HG03439 (cell line): ENCODE measurements around the gene FARS2.

ENCODE experiments used
- ATAC-seq: cut with Tn5 transposase; IDR thresholded peaks from one replicate; pipeline ENCODE4 v1.9.1; 2021; ENCODE audit warnings: mild to moderate bottlenecking, moderate library complexity; ENCODE audit not compliant: unreplicated experiment

Gene FARS2

DNA sequence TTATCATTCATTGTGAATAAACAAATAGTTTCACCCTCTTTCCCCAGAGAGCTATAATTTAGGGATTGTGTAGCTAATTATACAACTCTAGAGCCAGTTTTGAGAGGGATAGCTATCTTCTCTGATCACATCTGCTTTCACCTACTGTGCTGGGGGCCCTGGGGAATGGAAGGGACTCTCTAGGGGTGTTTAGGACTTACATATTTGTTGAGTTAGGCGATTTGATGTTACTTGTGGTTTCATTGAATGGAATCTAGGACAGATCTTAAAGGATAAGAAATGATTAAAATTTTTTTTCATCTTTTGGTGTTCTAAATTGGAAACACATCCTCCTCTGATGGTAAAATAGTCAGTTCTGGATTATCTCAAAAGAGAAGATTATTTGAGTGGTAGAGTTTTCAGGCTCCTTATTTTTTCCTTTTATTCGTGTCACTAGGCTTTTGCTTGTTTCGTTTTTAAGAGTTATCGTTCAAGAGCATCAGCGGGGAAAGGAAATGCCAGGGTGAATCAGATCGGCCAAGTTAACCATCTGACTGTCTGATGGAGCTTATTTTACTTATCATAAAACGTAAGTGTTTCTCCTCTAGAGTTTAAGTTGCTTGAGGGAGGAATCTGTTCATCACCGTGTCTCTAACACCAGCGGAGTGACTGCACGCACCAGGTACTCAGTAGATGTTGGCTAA, 236.7 kb downstream of the FARS2 start:
- ATAC-seq, result no peak

DNA sequence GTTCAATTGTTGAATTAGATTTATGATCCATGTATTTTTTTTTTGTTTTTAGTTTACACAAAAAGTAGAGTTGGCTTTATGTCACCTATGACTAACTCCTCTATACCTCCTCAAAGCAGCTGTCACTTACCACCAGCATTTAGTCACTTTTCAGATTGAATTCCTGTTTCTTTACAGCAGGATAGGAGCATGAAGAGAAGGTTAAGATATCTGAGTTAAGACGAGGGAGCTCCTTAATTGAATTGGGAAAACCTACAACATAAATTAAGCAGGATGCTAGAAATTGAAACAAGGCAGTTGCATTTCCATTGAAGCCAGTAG, 237.2 kb downstream of the FARS2 start:
- no peak for ATAC-seq

DNA sequence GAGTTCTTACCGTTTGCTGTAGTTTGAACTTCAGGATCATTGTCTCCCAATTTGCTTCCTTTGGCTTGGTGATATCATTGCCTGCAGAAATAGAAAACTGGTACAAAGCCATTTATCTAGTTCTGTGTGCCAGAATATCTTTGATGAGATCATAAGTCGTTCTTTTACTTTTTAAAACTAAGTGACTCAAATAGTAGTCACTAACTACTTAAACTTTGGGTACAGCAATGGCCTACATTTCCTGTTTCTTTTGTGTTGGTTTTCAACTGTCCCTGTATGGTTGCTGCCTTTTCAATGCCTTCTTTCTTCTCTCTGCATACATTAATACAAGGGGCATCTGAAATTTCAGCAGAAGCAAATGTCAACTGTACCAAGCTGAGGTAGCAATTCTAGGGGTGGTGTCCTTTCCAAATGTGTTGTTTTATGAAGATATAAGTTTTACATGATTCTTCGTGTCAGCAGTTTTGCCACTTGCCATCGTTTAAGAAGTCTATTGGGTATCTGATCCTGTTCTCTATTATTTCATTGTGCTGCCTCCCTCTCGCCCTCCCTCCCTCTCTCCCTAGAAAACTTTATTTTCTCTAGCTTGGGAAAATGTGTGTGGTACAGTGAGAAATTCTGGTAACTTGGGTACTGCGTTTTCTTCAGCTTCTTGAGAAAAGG, 238.5 kb downstream of the FARS2 start:
- ATAC-seq, result no peak

DNA sequence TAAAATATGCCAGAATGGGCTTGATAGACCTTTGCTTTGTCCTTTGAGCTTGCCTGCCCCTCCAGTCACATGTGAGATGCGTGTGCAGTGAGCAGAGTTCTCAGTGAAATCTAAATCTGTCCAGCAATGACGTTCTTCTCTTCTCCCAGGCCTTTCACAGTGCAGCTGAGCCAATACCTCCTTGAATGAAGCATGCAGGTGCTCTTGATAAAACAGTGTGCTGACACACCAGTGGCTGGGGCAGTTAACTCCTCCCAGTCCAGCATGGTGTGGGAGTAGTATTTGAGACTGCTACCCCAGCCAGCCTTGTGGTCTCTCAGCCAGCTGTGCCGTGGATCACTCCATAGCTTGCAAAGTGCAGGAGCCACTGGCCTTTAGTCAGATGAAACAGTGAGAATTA, 240.5 kb downstream of the FARS2 start:
- ATAC-seq, result no peak

DNA sequence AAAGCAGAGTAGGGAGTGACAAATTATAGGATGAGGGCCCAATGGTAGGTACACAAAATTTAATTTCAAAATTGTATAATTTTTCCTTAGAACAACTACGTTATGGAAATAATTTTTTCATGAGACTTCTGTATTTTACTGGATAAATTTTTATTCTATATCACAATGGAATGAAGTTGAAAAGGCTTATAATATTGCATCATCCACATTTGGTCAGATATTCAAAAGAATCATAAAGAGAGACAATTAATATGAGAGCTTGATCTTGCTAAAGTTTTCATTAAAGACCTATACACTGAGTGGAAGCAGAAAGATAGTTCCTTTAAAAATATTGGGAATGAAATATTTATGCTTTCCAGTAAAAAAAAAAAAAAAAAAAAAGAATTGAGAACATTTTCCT, 242.8 kb downstream of the FARS2 start:
- ATAC-seq, result no peak

DNA sequence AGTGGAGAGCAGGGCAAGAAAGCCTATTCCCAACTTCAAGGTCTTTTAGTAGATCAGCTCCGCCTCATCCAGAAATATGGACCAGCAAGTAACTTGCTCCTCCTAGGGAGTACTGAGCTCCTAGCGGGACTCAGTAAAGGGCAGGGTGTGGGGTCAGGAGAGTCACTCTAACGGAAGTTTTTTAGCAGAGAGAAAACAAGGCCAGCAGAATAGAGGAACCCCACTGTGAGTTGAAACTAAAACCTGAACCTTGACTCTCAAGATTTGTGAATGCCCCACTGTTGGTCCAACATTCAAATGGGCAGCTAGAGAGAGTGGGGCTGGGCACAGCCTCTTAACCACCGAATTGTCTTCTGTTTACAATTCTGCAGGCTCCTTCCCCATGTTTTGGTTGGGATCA, 244.8 kb downstream of the FARS2 start:
- ATAC-seq, result peak; percentile 45

DNA sequence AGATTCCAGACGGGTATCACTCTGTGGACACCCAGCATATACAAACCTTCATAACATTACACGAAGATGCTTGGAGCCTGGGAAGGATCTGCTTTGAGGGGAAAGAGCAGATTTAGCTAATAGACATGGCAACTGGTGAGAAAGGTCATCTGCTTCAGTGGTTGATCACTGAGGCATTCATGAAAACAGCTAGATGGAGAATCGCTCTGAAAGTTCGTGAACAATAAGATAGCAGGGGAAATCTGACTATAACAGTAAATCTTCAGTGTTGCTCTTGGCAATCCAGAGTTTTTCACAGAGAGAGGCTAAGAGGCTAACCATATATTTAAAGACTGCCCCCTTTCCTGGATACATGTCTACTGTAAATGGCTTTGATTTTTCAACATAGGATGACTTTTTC, 245.3 kb downstream of the FARS2 start:
- peak; percentile 17 for ATAC-seq

DNA sequence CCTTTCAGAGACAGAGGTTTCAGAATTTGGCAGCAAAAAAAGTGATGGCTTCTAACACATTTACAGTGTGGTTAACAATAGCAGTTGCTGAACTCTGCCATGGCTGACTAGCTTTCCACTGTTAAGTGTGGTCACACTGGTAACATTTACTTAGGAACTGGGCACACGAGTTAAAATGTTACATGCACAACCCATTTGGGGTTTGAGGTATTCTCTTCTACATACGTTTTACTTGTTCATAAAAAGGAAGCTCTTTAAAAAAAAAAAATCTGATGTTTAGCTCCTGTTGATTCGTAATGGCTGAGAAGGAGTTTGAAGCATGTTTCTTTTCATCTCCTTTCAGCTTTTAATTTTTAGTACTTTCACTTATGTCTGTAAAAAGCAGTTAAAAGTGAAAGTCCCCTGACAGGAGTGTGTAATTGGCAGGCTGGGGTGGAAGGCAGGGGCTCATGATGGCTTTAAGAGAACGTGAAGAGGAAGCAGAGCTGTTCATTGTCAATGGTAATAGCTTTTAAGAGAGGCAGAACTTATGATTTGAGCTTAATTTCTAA, 245.9 kb downstream of the FARS2 start:
- peak; percentile 61 for ATAC-seq

DNA sequence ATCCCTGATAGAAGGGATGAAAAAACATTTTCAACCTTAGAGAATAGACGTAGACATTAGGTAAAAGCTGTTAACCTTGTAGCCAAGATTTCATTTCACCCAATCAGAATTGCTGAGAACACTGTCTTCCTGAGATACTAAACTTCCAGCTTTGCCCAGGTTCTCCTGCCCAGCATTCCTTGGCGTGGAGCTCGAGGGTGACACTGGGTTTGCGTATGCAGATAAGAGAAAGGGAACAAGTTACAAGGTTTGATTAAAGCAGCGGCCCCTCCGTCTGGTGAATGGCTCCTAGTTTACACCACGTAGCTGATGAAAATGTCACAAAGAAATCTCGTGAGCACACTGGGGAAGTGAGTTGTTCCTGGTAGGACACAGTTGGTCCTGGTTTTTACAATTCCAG, 247.8 kb downstream of the FARS2 start:
- no peak for ATAC-seq

DNA sequence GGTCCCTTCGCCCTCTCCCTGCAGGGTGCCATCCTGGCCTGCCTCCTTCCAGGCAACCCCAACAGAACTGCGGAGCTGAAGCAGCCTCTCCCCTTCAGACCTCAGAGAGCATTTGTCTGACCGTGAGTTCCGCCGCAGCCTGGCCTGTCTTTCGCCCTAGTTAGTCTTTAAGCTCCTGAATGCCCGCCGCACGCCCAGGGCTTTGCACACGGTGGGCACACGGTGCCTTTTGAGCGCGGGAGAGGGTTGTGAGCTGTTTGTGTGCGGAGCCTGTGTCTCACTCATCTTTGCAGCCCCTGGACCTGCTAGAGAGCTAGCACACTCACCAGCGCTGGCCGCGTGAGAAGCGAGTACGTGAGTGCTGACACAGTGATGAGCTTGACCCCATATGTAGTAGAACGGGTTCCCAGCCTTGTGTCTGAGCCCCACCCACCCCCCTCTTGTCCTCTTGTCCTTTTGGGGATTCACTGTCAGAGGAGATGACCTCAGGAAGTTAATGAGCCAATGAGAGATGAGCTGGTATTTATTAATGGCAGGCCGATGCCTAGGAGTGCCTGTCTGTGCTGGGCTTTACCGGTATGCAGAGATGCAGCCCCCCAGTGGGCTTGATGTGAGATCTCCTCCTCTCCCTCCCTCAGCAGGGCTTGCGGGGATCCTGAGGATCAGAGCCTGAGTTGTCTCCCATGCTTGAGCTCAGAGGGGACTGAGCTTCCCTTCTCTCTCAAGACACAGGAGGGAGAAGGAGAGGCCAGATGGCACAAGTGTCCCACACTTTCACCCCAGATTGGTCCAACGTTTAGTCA, 249.2 kb downstream of the FARS2 start:
- ATAC-seq, result no peak

DNA sequence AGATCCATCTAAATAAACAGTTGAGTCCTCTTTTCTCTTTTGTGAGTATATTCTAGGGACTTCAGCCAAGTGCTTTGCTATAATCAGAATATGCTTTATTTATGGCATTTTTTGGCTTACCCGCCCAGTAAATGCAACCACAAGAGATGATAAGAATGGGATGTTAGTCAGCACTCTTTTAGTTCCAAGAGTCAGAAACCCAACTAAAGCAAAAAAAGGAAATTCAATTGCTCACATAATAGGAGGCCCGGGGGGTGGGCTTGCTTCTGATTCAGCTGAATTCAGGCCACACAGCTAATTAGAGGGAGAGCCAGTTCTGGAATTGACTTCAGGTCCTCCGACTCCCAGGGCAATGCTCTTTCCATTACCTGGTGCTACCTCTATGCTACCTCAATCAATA, 250.6 kb downstream of the FARS2 start:
- ATAC-seq, result no peak

DNA sequence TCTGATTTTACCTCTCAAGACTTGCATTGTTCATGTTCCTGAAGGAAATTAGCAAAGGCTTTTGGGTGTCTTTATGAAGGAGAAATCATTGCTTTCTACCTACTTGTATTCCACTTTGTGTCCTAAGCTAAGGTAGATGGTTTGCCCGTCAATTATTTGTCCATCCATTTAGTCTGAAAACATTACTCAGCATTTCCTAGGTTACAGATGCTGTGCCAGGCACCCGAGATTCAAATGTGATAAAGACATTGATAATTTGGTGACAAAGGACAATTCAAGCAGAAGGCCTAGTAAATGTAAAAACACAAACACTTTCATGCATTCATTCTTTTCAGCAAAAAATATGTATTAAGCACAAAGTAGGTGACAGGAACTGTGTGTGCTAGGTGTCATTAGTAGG, 251.1 kb downstream of the FARS2 start:
- no peak for ATAC-seq

DNA sequence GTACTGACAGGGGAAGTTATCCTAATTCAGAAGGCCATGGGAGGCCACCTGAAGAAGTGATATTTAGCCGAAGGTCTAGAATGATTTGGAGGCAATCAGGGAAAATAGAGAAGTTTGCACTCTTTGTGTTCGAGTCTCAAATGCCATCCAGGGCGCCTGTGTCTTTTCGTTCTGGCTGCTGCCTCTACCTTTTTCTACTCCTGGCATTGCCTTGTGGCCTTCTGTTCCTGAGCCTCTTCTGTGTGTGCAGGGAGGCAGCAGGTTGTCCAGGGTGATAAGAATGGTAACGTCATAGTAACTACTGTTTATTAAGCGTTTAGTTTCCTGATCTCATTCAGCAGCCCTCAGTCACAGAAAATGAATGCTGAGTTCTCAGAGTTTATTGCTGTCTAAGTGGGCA, 252.1 kb downstream of the FARS2 start:
- no peak for ATAC-seq

DNA sequence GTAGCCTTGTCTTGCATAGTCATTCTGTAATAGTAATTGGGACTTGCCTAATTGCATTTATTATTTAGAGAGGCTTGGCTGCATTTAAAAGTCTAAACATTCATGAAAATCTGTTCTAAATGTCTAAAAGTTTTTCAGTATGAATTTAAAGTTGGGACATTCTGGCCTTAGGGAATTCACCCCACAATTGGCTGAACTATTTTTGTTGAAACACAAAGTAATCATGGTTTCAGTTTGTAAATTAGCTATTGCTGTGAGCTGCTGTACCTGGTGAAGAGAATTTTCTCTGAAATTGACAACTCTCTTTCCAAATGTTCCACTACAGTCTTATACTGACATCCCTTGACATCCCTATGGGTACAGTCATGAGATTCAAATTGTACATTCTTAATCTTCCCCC, 253.0 kb downstream of the FARS2 start:
- ATAC-seq, result no peak

DNA sequence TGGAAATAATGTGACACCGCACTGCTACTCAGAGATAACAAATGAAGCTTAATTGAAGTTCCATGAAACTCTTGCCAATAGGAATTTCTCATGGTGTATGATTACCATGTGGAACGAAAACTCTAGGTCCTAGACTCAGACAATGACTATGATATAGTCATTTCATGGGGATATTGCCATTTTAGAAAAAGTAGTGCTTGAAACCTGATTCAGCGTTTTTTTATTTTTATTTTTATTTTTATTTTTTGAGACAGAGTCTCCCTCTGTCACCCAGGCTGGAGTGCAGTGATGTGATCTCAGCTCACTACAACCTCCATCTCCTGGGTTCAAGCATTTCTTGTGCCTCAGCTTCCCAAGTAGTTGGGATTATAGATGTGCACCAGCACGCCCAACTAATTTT, 253.9 kb downstream of the FARS2 start:
- ATAC-seq, result no peak

DNA sequence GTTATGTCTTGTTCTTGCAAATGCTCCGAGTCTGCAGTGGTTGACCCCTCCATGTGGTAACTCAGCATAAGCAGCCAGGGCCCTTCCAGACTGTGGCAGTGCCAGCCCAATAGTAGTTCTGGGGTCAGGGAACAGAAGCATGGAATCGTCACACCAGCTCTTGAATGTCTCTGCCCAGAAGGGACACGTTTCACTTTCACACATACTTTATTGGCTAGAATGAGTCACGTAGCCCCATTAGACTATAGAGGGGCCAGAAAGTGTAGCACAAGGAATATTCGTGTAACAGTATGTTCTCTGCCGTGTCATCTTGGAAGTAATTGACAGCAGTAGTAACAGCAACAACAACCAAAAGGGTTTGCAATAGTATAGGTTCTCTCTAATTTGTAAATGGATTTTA, 254.7 kb downstream of the FARS2 start:
- ATAC-seq, result no peak

DNA sequence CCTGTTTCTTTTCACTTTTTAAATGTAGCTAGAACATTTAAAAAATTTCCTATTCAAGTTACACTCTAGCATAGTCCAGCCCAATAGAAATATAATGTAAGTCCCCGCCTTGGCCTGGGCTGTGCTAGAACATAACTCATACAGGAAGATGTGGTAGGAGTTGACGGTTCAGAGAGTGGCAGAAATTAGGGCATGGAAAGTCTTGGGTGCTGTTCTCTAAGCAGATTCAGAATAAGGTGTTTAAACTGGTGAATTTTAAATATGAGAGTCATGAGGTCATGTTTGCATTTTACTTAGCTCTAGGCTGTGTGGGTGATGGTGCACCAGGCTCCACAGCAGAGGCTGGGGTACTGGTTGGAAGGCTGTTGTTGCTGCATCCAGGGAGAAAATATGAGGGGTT, 256.5 kb downstream of the FARS2 start:
- ATAC-seq, result peak; percentile 44

DNA sequence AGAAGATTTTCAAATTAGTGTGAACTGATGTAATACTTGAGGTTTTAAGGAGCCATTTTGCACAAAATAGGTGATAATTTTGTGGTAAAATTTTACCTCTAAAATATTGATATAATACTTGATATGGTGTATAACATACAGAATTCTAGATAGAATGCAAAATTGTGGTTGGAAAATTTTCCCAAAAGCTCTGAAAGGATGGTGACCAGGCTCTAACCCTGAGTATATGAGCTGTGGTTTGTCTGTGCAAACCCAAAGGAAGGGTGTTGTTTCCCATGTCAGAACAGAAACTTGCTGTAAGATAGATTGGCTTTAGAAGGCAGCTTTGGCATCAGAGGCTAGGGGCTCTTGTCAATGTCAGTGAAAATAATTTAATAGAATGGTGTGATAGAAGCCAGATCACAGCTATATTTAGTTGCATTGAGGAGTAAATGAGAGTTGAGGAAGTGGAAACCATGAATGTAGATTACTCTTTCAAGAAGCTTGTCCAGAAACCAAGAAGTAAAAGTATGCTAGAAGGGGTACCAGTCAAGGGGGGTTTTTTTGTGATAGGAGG, 257.7 kb downstream of the FARS2 start:
- no peak for ATAC-seq

DNA sequence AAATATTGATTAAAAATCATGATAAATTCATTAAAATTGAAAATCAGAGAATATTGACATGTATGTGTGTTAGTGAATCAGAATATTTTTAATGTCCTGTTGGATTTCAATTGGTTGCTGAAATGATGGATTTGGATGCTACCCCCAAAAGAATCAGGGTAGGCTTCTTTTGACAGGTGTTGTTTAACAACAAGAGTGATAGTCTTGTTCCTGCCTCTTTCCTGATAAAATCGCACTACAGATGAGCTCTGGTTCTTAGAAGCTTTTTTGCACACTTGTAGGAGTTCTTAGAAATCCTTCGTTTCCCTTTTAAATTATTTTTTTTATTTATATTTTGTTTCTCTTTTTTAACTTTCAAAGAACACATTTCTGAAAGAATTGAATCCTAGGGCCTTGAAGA, 259.5 kb downstream of the FARS2 start:
- ATAC-seq, result no peak

DNA sequence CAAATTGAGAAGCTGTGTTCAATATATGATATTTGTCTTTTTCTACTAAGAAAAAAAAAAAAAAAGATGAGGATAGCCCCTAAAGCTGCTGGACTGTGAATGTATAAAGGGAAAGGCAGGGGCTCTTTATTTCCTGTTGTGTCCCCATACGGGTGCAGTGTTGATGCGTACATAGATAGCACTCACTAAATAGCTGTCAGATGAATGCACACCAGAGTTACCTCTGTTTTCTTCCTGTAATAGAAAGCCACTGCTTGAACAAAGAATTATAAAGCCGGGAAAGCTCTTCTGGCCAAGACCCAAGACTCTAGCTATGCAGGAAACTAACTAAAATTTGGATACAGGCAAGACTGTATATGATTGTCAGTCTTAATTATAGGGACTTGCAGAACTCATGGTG, 260.0 kb downstream of the FARS2 start:
- ATAC-seq, result no peak

DNA sequence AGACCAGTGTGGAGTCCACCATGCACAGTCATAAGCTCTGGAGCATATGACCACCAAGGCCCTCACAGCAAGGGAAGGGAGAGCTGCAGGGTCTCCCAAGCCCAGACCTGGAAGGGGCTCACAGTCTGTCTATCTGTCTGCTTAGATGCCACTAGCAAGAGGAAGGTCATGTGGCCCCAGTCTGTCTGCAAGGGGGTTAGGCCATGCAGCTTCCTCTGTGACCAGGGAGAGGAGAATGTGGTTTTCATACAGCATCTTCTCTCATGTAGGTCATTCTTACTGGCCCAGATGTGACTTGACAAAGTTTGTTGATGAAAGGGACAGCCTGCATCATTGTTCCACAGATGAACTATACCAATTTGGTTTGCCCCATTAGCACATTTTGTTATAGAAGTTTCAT, 260.8 kb downstream of the FARS2 start:
- no peak for ATAC-seq

DNA sequence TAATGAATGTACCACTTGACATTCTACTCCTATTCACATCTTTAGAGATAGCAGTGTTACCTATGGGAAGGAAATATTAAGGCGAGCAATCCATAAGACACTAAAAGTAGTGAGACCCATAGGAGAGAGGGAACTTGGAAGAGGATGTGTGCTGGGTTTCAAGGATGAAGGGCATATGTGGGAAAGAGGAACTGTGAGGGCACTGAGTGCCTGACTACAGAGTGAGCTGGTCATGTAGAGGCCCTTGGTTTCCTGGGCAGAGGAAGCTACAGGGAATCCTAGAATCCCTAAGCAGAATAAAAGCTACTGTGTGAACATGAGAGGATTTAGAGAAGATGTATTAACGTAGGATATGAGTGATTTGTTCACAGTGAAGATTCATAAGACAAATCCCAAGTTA, 262.8 kb downstream of the FARS2 start:
- ATAC-seq, result no peak
